PC-9 (cell line): ENCODE results near the gene CAV1. TPM values are rescaled to one million over a fixed set of nuclear protein-coding genes. Genes with fewer than 3 reads are reported as not detected.

ENCODE experiments used
- BruUV-seq: library from RNA; stranded (reverse); fragments of 400-500 nt; replicated peaks from 2 replicates; lab custom pipeline; 2021; lab: Mats Ljungman, UMichigan
- CTCF ChIA-PET: fragments of 300-600 bp; sonication (Branson Sonifier 250); formaldehyde crosslinking; loops from one replicate; lab custom pipeline; 2022; ENCODE audit warnings: antibody characterized with exemption; lab: Charles Lee
- POLR2A ChIA-PET: fragments of 300-600 bp; sonication (Branson Sonifier 250); formaldehyde crosslinking; loops from one replicate; lab custom pipeline; 2022; ENCODE audit warnings: antibody characterized with exemption; ENCODE audit not compliant: unreplicated experiment; lab: Charles Lee
- DNase-seq, 2 experiments: peaks; one replicate each; pipeline versions ENCODE4 v3.0.0 to v3.0.0-alpha.2; 2015 to 2022; ENCODE audit warnings: mixed read lengths in 1 of 2
- H2AFZ ChIP-seq: fragments of 200-600 bp; sonication (generic); 2 replicates; pipeline ENCODE4 v1.8.1; 2017; ENCODE audit warnings: antibody characterized with exemption
- H3F3A ChIP-seq: fragments of 200-600 bp; sonication (generic); 2 replicates; pipeline ENCODE4 v1.8.1; 2017; ENCODE audit warnings: antibody characterized with exemption, mild to moderate bottlenecking, low read depth; ENCODE audit not compliant: insufficient read depth
- H3K27ac ChIP-seq: fragments of 200-600 bp; sonication (generic); 2 replicates; pipeline ENCODE4 v1.6.1; 2016; ENCODE audit warnings: mixed run types
- H3K27me3 ChIP-seq: fragments of 200-600 bp; sonication (generic); 2 replicates; pipeline ENCODE4 v1.6.1; 2016; ENCODE audit warnings: low read depth, mixed run types; ENCODE audit not compliant: insufficient read depth
- H3K36me3 ChIP-seq: fragments of 200-600 bp; sonication (generic); 2 replicates; pipeline ENCODE4 v1.6.1; 2016; ENCODE audit warnings: low read depth, mixed run types
- H3K4me1 ChIP-seq: fragments of 200-600 bp; sonication (generic); replicated peaks from 2 replicates; pipeline ENCODE4 v1.6.1; 2016; ENCODE audit warnings: mixed run types; ENCODE audit not compliant: insufficient read depth
- H3K4me2 ChIP-seq: fragments of 200-600 bp; sonication (generic); 2 replicates; pipeline ENCODE4 v1.6.1; 2017; ENCODE audit warnings: mixed run types
- H3K4me3 ChIP-seq: fragments of 200-600 bp; sonication (generic); 2 replicates; pipeline ENCODE4 v1.6.1; 2016; ENCODE audit warnings: mixed run types
- H3K79me2 ChIP-seq: fragments of 200-600 bp; sonication (generic); 2 replicates; pipeline ENCODE4 v1.6.1; 2017; ENCODE audit warnings: low read depth, mixed run types
- H3K9me2 ChIP-seq: fragments of 200-600 bp; sonication (generic); 2 replicates; pipeline ENCODE4 v1.8.1; 2017; ENCODE audit warnings: mild to moderate bottlenecking; ENCODE audit not compliant: insufficient read depth
- H3K9me3 ChIP-seq: fragments of 200-600 bp; sonication (generic); 2 replicates; pipeline ENCODE4 v1.8.1; 2016; ENCODE audit warnings: low read depth; ENCODE audit not compliant: insufficient read depth
- H4K20me1 ChIP-seq: fragments of 200-600 bp; sonication (generic); 2 replicates; pipeline ENCODE4 v1.8.1; 2017; ENCODE audit not compliant: insufficient read depth
- CTCF ChIP-seq: fragments of 200-600 bp; sonication (generic); conservative IDR thresholded peaks from 2 replicates; pipeline ENCODE4 v1.6.1; 2017; ENCODE audit warnings: mixed run types, antibody characterized with exemption, mild to moderate bottlenecking, moderate library complexity
- EZH2 ChIP-seq: fragments of 200-600 bp; sonication (generic); IDR thresholded peaks from 2 replicates; pipeline ENCODE4 v1.8.0; 2017; ENCODE audit warnings: antibody characterized with exemption, low read depth
- intact Hi-C: fragments of 100-400 bp; cut with micrococcal nuclease; formaldehyde crosslinking; loops from one replicate; pipeline ENCODE4 v1.10.0; 2022; ENCODE audit not compliant: unreplicated experiment
- total RNA-seq: library from RNA; stranded (reverse); gene quantifications from 2 replicates; pipeline ENCODE4 v1.2.3, GENCODE V29; 2021

The CAV1 gene
- total RNA-seq, 1 experiment from 2014 or later: 1,077 TPM

DNA sequence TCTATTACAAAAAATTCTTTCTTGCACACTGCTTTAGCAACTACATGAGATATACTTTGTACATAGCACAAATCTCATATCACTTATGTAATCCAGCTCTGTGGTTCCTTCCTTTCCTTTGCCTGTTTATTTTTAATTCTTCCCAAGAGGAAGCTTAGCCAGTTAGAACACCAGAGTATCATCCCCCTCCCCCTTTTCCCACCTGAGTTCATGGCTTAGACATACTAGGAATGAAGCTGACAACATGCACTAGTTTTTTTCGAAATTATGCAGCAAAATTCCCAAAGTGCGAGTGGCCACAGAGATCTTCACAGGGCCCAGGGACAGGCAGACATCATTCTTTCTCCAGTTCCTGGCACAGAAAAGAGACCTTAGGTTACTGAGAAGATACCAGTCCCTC, 17.8 kb downstream of the CAV1 start:
- Histone ChIP-seq H2AFZ (no peak overlapping the region), H3K27me3 (no peaks in the 10 kb centered on the region), H3K4me1 (no peaks in the 10 kb centered on the region), H3K4me3 (no peak overlapping the region), H4K20me1 (no peaks in the 10 kb centered on the region), H3K9me3 (no peaks in the 10 kb centered on the region; the same call in 1 of the 2 replicates), H3K36me3 (peaks cover 18% of the 10 kb centered on the region; the same call in 1 of the 2 replicates), H3K4me2 (no peak overlapping the region), H3F3A (no peaks in the 10 kb centered on the region), H3K9me2 (no peaks in the 10 kb centered on the region), H3K27ac (no peak overlapping the region), H3K79me2 (0 out of 2 replicates have a peak, but pooled peaks cover 2% of the 10 kb centered on the region)
- TF ChIP-seq CTCF: no peak
- no peak for TF ChIP-seq EZH2
- ChIA-PET POLR2A (interaction anchor here (0.5 to 0.9 kb wide), 3 partner anchors 43 to 283 kb away, joined by 4 to 6 read pairs (median 5); partner anchors contain the start of gene CAV2), CTCF (no interaction called here)
- DNase-seq: no peak
- intact Hi-C loops: no loop called here
- no TSS peak for BruUV-seq

DNA sequence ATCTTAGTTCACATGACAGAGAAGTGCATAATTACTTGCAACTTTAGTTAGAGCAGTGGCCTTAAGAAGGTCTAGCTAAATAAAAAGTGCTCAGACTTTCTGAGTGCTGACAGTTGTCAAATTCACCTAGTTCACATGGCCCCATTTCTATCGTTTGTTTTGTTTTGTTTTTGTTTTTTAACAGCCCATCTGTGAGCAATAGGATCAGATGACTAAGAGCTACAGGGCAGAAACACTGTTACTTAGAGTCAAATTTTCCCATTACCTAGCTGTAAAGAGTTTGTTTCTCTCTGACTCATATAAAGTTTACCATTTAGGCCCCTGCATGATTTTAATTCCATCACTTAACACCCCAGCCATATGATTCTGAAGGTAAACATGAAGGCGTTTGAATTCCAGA, 18.8 kb downstream of the CAV1 start:
- no peaks in the 10 kb centered on the region for H3K79me2 ChIP-seq
- no peak overlapping the region for H2AFZ ChIP-seq
- no peak overlapping the region for H3K4me2 ChIP-seq
- H3K4me3 ChIP-seq: no peak overlapping the region
- H3F3A ChIP-seq: no peaks in the 10 kb centered on the region
- H3K27me3 ChIP-seq: no peaks in the 10 kb centered on the region
- TF ChIP-seq EZH2 (no peak), CTCF (no peak)
- H4K20me1 ChIP-seq: no peaks in the 10 kb centered on the region
- DNase-seq: no peak
- no TSS peak for BruUV-seq
- intact Hi-C loops: no loop called here
- H3K27ac ChIP-seq: no peak overlapping the region
- H3K4me1 ChIP-seq: no peaks in the 10 kb centered on the region
- H3K36me3 ChIP-seq: peaks cover 12% of the 10 kb centered on the region; the same call in 1 of the 2 replicates
- POLR2A ChIA-PET: interaction anchor here (0.6 kb wide), 2 partner anchors 28 to 102 kb away, joined by 12 to 13 read pairs; no protein-coding TSS in a partner anchor
- H3K9me2 ChIP-seq: no peaks in the 10 kb centered on the region
- CTCF ChIA-PET: no interaction called here
- H3K9me3 ChIP-seq: no peaks in the 10 kb centered on the region

DNA sequence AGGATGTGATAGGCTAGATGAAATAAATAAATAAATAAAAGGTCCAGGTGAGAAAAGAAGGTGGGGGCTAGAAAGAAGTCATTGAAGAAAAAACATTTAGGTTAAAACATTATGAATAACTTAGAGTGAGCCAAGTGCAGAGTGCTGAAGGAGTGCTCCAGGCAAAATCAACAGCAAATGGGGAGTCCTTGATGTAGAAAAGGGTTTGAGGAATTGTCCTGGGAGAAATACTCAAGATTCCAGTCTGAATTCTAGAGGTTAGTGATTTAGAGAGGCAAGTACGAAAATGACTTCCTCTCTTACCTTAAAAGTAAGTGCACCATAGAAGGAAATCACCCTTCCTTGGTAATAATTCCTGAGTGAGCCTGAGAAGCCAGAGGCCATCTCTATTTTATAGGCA, 19.7 kb downstream of the CAV1 start:
- no peak overlapping the region for H3K27ac ChIP-seq
- no TSS peak for BruUV-seq
- no peaks in the 10 kb centered on the region for H3K27me3 ChIP-seq
- H3K4me1 ChIP-seq: no peaks in the 10 kb centered on the region
- ChIA-PET POLR2A (no interaction called here), CTCF (no interaction called here)
- no peaks in the 10 kb centered on the region for H3K9me2 ChIP-seq
- H4K20me1 ChIP-seq: no peaks in the 10 kb centered on the region
- intact Hi-C loops: no loop called here
- no peak overlapping the region for H3K4me2 ChIP-seq
- no peaks in the 10 kb centered on the region for H3F3A ChIP-seq
- no peaks in the 10 kb centered on the region for H3K9me3 ChIP-seq
- no peak for DNase-seq
- no peak for TF ChIP-seq CTCF
- TF ChIP-seq EZH2: no peak
- no peak overlapping the region for H3K4me3 ChIP-seq
- no peaks in the 10 kb centered on the region for H3K79me2 ChIP-seq
- no peak overlapping the region for H2AFZ ChIP-seq
- peaks cover 12% of the 10 kb centered on the region; the same call in 1 of the 2 replicates for H3K36me3 ChIP-seq
